Ectodermal cell (in vitro differentiated cells): Measurements from ENCODE around the gene MTA1.

Source experiments
- H3K27ac ChIP-seq: 2 replicates; pipeline ENCODE4 v1.7.0; 2013; ENCODE audit warnings: mild to moderate bottlenecking, low read depth, low read length; ENCODE audit not compliant: insufficient read depth, poor library complexity, severe bottlenecking
- H3K27me3 ChIP-seq: 2 replicates; pipeline ENCODE4 v1.7.0; 2013; ENCODE audit warnings: mild to moderate bottlenecking, low read length; ENCODE audit not compliant: insufficient read depth, control insufficient read depth, poor library complexity, severe bottlenecking
- H3K36me3 ChIP-seq: one replicate; pipeline ENCODE4 v1.7.0; 2013; ENCODE audit warnings: low read length; ENCODE audit not compliant: control insufficient read depth, insufficient read depth
- H3K4me1 ChIP-seq: one replicate; pipeline ENCODE4 v1.7.0; 2013; ENCODE audit warnings: low read length; ENCODE audit not compliant: control insufficient read depth, insufficient read depth
- H3K4me3 ChIP-seq: 2 replicates; pipeline ENCODE4 v1.7.0; 2013; ENCODE audit warnings: low read depth, low read length, control low read depth; ENCODE audit not compliant: insufficient read depth
- H3K9me3 ChIP-seq: 2 replicates; pipeline ENCODE4 v1.7.0; 2013; ENCODE audit warnings: mild to moderate bottlenecking, low read length, moderate library complexity; ENCODE audit not compliant: control insufficient read depth
- WGBS, 2 experiments: methylation state at CpG; one replicate each; pipeline ENCODE4 v1.1.7; 2013; ENCODE audit warnings: missing lambda C conversion rate in 2 of 2; 5-methylcytosine and 5-hydroxymethylcytosine counted together

MTA1 gene

GRCh38 chr14:105418269-105419194 lies 1.1 kb upstream of the MTA1 start:
- Histone ChIP-seq H3K9me3 (no peaks in the 10 kb centered on the region), H3K27ac (no peak overlapping the region), H3K4me1 (peaks cover 25% of the 10 kb centered on the region), H3K27me3 (peaks cover 24% of the 10 kb centered on the region), H3K36me3 (no peaks in the 10 kb centered on the region), H3K4me3 (peak overlapping the region; percentile 61)
- WGBS, 2 experiments: 84 to 86% methylated on average over 19 of the region's 19 CpGs

- Histone ChIP-seq H3K9me3 (no peaks in the 10 kb centered on the region), H3K27ac (peak overlapping the region; percentile 36), H3K4me1 (peaks cover 22% of the 10 kb centered on the region), H3K36me3 (no peaks in the 10 kb centered on the region), H3K4me3 (peak overlapping the region; percentile 76), H3K27me3 (peaks cover 7% of the 10 kb centered on the region)
- WGBS, 2 experiments: 2% methylated on average over 57 to 67 of the region's 67 CpGs
Observed at GRCh38 chr14:105420101-105420973, 710 bp downstream of the MTA1 start.

DNA sequence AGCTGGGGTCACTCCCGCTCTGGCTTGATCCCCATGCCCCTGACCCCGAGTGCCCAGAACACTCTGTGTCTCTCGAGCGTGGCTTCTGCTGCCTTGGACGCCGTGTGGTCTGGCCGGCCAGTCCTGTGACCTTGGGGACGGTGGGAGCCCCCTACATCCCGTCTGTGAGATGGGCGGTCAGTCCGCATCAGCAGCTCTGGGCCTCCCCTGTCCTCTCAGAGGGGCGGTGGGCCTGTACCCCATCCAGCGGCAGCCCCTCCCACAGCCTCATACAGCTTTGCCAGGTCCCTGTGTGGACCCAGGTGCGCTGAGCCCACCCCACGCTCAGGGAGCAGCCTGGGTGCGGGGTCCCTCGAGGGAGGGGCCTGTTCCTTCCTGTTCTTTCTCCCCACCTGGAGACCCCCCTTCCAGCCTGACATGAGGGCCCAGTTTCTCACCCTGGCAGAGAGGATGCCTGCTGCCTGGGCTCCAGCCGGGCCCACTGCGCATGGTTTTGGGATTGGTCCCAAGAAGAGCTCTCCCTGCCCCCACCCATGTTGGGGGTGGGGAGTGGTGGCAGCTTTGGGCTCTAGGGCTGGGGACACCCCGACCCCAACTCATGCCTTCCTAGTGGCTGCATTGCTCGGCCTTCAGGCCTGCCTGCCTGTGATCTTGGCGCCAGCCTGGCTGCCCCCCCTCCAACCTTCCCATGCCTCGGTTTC lies 1.5 kb downstream of the MTA1 start:
- Histone ChIP-seq H3K4me3 (peak overlapping the region; percentile 76), H3K4me1 (peaks cover 22% of the 10 kb centered on the region), H3K27me3 (peaks cover 4% of the 10 kb centered on the region), H3K36me3 (no peaks in the 10 kb centered on the region), H3K27ac (no peak overlapping the region), H3K9me3 (no peaks in the 10 kb centered on the region)
- 63 to 67% methylated on average over 23 of the region's 23 CpGs for WGBS, 2 experiments

DNA sequence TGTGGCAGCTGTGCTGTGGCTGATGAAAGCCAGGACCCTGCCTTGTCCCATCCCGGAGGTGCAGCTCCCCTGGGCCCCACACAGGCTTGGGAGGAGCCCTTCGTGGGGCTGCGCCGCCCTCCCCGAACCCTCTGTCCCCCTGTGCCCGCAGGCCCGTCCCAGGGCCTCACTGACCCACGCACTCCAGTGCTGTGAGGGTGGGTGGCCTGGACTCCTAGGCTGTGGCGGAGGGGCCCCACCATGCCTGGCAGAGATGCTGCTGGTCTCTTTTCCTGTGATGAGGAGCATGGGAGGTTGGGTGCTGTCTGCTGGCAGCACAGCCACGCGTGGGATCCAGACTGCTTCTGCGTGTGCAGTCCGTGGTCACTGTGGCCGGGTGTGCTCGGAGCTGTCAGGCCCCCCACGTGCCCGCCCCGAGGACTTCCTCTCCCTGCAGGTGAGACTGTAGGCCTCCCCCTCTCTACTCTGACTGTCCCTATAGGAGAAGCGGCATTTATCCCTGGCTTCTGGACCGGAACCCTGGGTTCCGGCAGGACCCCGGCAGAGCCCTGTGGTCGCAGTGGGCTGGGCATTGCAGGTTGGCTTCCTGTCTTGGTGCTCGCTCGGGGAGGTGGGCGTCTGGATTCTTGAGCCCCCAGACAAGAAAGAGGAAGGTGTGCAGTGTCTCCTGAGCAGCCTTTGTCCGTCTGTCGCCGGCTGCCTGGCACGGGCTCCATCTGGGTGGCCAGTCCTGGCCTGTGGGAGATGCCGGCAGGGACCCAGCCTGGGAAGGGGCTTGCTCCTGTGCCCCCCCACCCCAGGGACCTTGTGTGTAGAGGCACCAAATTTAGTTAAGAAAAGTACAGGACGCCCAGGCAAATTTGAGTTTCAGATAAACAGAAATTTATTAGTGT lies 2.3 kb downstream of the MTA1 start:
- 93 to 94% methylated on average over 32 of the region's 32 CpGs for WGBS, 2 experiments
- Histone ChIP-seq H3K9me3 (no peaks in the 10 kb centered on the region), H3K36me3 (peaks cover 7% of the 10 kb centered on the region), H3K4me1 (peaks cover 22% of the 10 kb centered on the region), H3K27me3 (peaks cover 3% of the 10 kb centered on the region), H3K4me3 (peak overlapping the region; percentile 4), H3K27ac (no peak overlapping the region)

DNA sequence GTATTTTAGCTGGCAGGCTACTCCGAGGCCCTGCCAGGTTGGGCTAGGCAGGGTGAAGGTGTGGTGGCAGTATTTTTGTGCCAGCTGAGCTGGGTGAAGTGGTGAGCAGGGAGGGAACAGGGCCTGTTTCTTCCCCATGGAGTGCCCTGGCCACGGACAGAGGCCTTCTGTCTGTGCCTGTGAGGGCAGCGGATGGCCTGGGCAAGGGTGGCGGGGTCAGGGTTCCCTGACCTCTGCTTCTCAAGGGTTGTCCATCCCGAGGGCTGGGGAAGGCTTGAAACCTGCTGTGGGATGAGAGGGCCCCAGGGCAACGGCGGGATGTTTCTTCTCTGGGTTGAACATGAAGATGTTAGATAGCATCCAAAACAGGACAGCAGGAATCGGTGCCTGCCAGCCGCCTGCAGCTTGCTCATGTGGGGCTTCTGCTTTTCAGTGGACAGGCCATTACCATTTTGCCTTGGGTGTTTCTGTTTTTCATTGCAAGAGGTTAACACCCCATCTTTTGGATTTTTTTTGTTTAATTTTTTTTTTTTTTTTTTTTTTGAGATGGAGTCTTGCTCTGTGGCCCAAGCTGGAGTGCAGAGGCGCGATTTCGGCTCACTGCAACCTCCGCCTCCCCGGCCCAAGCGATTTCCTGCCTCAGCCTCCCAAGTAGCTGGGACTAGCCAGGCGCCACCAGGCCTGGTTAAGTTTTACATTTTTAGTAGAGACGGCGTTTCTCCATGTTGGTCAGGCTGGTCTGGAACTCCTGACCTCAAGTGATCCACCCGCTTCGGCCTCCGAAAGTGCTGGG lies 3.3 kb downstream of the MTA1 start:
- Histone ChIP-seq H3K4me3 (peak overlapping the region; percentile 4), H3K27ac (no peak overlapping the region), H3K9me3 (no peaks in the 10 kb centered on the region), H3K4me1 (peaks cover 22% of the 10 kb centered on the region), H3K36me3 (peaks cover 15% of the 10 kb centered on the region), H3K27me3 (peaks cover 3% of the 10 kb centered on the region)
- WGBS, 2 experiments: 87 to 89% methylated on average over 21 of the region's 21 CpGs

DNA sequence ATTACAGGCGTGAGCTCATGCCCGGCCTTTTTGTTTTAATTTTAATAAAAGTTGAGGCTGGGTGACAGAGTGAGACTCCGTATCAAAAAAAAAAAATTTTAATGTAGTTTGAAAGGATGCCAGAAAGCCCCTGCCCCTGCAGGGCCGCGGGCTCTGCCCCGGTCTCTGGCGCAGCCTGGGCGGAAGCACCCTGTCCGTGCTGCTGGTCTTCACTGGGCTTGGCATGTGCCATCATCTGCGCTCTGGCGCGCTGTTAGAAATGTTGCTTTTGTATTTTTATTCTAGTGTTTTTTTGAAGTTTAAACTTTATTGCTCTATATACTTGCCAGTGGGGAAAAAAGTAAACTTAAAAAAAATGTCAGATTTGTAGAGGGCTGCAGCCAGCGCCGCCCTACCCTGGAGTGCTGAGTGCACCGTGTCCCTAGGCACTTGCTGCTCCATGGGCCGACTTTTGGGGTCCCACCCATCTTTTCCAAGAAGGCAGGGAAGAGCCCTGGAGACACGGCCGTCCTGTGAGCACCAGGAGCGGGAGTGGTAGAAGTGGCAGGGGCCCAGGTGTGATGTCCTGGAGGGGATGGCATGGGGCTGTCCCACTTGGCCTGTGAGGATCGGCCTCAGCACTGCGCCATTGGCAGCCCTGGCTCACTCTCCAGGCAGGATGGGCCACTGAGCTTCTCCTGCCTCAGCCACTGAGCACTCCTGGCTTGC lies 4.0 kb downstream of the MTA1 start:
- Histone ChIP-seq H3K27ac (no peak overlapping the region), H3K9me3 (no peaks in the 10 kb centered on the region), H3K27me3 (peaks cover 3% of the 10 kb centered on the region), H3K4me1 (peaks cover 22% of the 10 kb centered on the region), H3K4me3 (no peak overlapping the region), H3K36me3 (peaks cover 15% of the 10 kb centered on the region)
- WGBS, 2 experiments: 96% methylated on average over 21 of the region's 21 CpGs

DNA sequence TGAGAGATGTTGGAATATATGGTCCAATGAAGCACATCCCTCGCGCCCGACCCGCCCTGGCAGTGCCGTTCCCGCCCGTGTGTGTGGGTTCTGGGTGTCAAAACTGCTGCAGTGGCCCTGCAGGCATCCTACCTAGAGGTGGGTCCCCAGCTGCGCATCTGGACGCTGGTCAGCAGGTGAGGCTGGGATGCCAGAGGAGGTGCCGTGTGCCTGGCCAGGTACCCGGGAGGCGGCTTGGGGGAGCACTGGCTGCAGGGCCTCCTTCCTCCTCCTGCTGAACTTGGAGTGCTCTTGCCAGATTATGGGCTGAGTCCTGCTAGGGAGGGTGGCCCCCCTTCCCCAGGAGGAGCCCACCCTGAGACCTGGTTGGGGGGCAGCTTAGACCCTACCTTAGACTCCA lies 5.2 kb downstream of the MTA1 start:
- H3K36me3 ChIP-seq: peaks cover 15% of the 10 kb centered on the region
- H3K4me3 ChIP-seq: no peak overlapping the region
- H3K27ac ChIP-seq: no peak overlapping the region
- WGBS, 2 experiments: 94 to 96% methylated on average over 12 of the region's 12 CpGs
- no peaks in the 10 kb centered on the region for H3K9me3 ChIP-seq
- H3K27me3 ChIP-seq: no peaks in the 10 kb centered on the region
- H3K4me1 ChIP-seq: peaks cover 16% of the 10 kb centered on the region

DNA sequence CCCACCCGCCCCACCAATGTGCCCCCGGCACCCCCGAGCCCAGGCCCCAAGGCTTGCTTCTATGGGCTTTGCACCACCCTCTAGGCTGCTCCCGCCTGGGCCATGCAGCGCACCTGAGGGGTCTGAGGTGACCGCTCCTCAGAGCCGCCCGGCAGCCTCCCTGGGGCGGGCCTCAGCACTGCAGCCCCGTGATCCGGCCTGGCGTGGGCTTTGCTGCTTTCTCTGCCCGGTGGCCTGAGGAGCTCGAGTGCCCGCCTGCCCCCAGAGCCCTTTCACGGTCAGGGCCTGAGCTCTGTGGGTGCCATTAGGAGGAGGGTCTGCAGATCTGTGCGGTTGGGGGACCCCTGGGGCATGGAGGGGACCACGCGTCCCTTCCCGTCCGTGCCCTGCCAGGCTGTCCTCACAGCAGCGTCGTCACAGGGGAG lies 6.2 kb downstream of the MTA1 start:
- no peak overlapping the region for H3K27ac ChIP-seq
- H3K27me3 ChIP-seq: no peaks in the 10 kb centered on the region
- no peak overlapping the region for H3K4me3 ChIP-seq
- WGBS, 2 experiments: 91 to 93% methylated on average over 23 of the region's 23 CpGs
- no peaks in the 10 kb centered on the region for H3K9me3 ChIP-seq
- H3K4me1 ChIP-seq: peaks cover 14% of the 10 kb centered on the region
- H3K36me3 ChIP-seq: peaks cover 23% of the 10 kb centered on the region
